B cell (primary cell): ENCODE measurements around the gene EIF1AD.

Experiments used
- EZH2 ChIP-seq: IDR thresholded peaks from 2 replicates; pipeline ENCODE4 v1.6.1; 2012; ENCODE audit warnings: borderline replicate concordance, low read depth, mild to moderate bottlenecking, moderate library complexity, low read length; ENCODE audit not compliant: insufficient read depth, poor library complexity, severe bottlenecking
- TF ChIP-seq, protein P1 (sequence below): fragments of 200-600 bp; IDR thresholded peaks from one replicate; pipeline ENCODE4 v1.8.0; 2022; ENCODE audit warnings: antibody characterized with exemption, mild to moderate bottlenecking

GRCh38 chr11:65975771-65976170, 26.2 kb downstream of the EIF1AD start:
- TF ChIP-seq, protein P1, sequence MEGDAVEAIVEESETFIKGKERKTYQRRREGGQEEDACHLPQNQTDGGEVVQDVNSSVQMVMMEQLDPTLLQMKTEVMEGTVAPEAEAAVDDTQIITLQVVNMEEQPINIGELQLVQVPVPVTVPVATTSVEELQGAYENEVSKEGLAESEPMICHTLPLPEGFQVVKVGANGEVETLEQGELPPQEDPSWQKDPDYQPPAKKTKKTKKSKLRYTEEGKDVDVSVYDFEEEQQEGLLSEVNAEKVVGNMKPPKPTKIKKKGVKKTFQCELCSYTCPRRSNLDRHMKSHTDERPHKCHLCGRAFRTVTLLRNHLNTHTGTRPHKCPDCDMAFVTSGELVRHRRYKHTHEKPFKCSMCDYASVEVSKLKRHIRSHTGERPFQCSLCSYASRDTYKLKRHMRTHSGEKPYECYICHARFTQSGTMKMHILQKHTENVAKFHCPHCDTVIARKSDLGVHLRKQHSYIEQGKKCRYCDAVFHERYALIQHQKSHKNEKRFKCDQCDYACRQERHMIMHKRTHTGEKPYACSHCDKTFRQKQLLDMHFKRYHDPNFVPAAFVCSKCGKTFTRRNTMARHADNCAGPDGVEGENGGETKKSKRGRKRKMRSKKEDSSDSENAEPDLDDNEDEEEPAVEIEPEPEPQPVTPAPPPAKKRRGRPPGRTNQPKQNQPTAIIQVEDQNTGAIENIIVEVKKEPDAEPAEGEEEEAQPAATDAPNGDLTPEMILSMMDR, result no peak
- no peak for TF ChIP-seq EZH2
